ENCODE measurements around the gene RPS8.
"Not testable (repeated sequence)": the region's sequence is repeated elsewhere in the genome, so short reads cannot be mapped to it uniquely, and the experiment has no call there.

RPS8 gene

GRCh38 chr1:44817771-44818495, 42.6 kb downstream of the RPS8 start:
- FAIRE-seq: no peak

GRCh38 chr1:44819196-44819607, 43.9 kb downstream of the RPS8 start:
- no peak for DNase-seq (ENCODE audit: insufficient read length, low spot score)
- no peak for FAIRE-seq

More at GRCh38 chr1:44817771-44818495, 42.6 kb downstream of the RPS8 start:
- no peak for DNase-seq (ENCODE audit: insufficient read length, low spot score)

- DNase-seq (ENCODE audit: insufficient read length, low spot score): peak; percentile 88
- FAIRE-seq: peak; percentile 100
These were observed 44.4 kb downstream of the RPS8 start for GRCh38 chr1:44819608-44820327.

- DNase-seq (ENCODE audit: insufficient read length, low spot score): no peak
- FAIRE-seq: no peak
These were observed 45.2 kb downstream of the RPS8 start for GRCh38 chr1:44820328-44821239.

- FAIRE-seq: no peak
- DNase-seq (ENCODE audit: insufficient read length, low spot score): no peak
These were observed 45.9 kb downstream of the RPS8 start for GRCh38 chr1:44821240-44821715.

- FAIRE-seq: no peak
- no peak for DNase-seq (ENCODE audit: insufficient read length, low spot score)
These were observed 46.9 kb downstream of the RPS8 start for GRCh38 chr1:44822131-44822701.

GRCh38 chr1:44822981-44823451, 47.7 kb downstream of the RPS8 start:
- DNase-seq (ENCODE audit: insufficient read length, low spot score) (no peak), FAIRE-seq (no peak)

- not testable (repeated sequence) for FAIRE-seq; DNase-seq (ENCODE audit: insufficient read length, low spot score)
These were observed 49.1 kb downstream of the RPS8 start for GRCh38 chr1:44824392-44824791.

- DNase-seq (ENCODE audit: insufficient read length, low spot score) (no peak), FAIRE-seq (no peak)
These were observed 51.2 kb downstream of the RPS8 start for GRCh38 chr1:44826375-44827196.

- DNase-seq (ENCODE audit: insufficient read length, low spot score): no peak
- no peak for FAIRE-seq
These were observed 52.1 kb downstream of the RPS8 start for GRCh38 chr1:44827197-44828002.

GRCh38 chr1:44828003-44828651, 52.8 kb downstream of the RPS8 start:
- no peak for DNase-seq (ENCODE audit: insufficient read length, low spot score)
- FAIRE-seq: no peak

Data from GM19239 (cell line).